Peyer's patch (tissue), 4 donors: ENCODE data around the gene MAML2. TPM values are rescaled to one million over a fixed set of nuclear protein-coding genes. Genes with fewer than 3 reads are reported as not detected.
A peak's percentile ranks its signal among the peaks of the same experiment; 100 is the strongest.

Source experiments
- DNase-seq, 3 donors: peaks; one replicate each; pipeline ENCODE4 v3.0.0-alpha.2; 2017 to 2019
- H3K27ac ChIP-seq, 4 donors: fragments of 200-600 bp; sonication (generic); one replicate each; pipeline ENCODE4 v1.5.1; 2016 to 2019
- H3K27me3 ChIP-seq, 2 donors: fragments of 200-600 bp; sonication (generic); one replicate each; pipeline ENCODE4 v1.5.1; 2019
- H3K36me3 ChIP-seq, 3 donors: fragments of 200-600 bp; sonication (generic); one replicate each; pipeline ENCODE4 v1.5.1; 2016 to 2019
- H3K4me1 ChIP-seq, 4 donors: fragments of 200-600 bp; sonication (generic); one replicate each; pipeline ENCODE4 v1.5.1; 2016 to 2019
- H3K4me3 ChIP-seq, 4 donors: fragments of 200-600 bp; sonication (generic); 1 replicate in 3 of 4; 2 replicates in 1 of 4; pipeline ENCODE4 v1.5.1; 2016 to 2019; ENCODE audit warnings: mild to moderate bottlenecking in 1 of 4
- H3K9me3 ChIP-seq, 4 donors: fragments of 200-600 bp; sonication (generic); one replicate each; pipeline ENCODE4 v1.5.1; 2016 to 2019; ENCODE audit warnings: mild to moderate bottlenecking in 1 of 4
- POLR2A ChIP-seq, 2 donors: fragments of 450-650 bp; IDR thresholded peaks; one replicate each; pipeline ENCODE4 v1.5.1; 2017; ENCODE audit warnings: antibody characterized with exemption in 2 of 2, mild to moderate bottlenecking in 2 of 2, moderate library complexity in 2 of 2
- total RNA-seq, 4 donors: library from RNA; depleted of rRNA; stranded (reverse); fragments of >200 nt; gene quantifications; one replicate each; pipeline ENCODE4 v1.1.0, GENCODE V29; 2016
- TF ChIP-seq, protein P1 (sequence below), 6 experiments: fragments of 450-650 bp in 4 of 6; fragments of 200-600 bp in 2 of 6; sonication (generic) in 1 of 6; IDR thresholded peaks; one replicate each; pipeline ENCODE4 v1.5.1; 2017 to 2019; ENCODE audit warnings: antibody characterized with exemption in 6 of 6, mild to moderate bottlenecking in 3 of 6, moderate library complexity in 1 of 6

MAML2 gene
- total RNA-seq, 4 donors from 2014 or later: 8.4 to 60.2 (median 22.7) TPM

DNA sequence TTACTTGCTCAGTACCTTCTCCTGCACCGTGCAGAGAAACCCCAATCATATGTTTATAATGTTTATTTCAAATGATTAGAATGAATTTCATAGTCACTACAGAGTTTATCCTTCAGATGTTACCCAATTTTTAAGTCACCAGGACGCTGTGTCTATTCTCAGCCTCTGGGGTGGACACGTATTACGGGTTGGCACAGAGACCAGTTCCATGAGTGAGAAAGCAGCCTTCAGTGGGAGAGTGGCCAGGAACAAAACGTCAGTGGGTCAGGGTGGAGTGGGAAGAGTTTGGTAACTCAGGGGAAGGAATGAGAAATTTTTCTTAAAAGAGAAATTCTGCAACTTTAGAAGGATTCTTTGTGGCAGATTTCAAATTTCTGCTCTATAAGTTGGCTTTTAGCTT, 342.0 kb downstream of the MAML2 start:
- Histone ChIP-seq H3K4me3 (no peak overlapping the region), H3K4me1 (peaks cover 0 to 4% (median 1%) of the 10 kb centered on the region in 4 donors), H3K27ac (peak overlapping the region; percentile 1 to 63 (median 48)), H3K9me3 (no peaks in the 10 kb centered on the region), H3K27me3 (no peaks in the 10 kb centered on the region), H3K36me3 (no peaks in the 10 kb centered on the region)
- DNase-seq: peak in 2 of 3 donors; percentile 22 to 77
- TF ChIP-seq POLR2A (IDR thresholded peaks at IDR 0.05): no peak
- TF ChIP-seq, protein P1, sequence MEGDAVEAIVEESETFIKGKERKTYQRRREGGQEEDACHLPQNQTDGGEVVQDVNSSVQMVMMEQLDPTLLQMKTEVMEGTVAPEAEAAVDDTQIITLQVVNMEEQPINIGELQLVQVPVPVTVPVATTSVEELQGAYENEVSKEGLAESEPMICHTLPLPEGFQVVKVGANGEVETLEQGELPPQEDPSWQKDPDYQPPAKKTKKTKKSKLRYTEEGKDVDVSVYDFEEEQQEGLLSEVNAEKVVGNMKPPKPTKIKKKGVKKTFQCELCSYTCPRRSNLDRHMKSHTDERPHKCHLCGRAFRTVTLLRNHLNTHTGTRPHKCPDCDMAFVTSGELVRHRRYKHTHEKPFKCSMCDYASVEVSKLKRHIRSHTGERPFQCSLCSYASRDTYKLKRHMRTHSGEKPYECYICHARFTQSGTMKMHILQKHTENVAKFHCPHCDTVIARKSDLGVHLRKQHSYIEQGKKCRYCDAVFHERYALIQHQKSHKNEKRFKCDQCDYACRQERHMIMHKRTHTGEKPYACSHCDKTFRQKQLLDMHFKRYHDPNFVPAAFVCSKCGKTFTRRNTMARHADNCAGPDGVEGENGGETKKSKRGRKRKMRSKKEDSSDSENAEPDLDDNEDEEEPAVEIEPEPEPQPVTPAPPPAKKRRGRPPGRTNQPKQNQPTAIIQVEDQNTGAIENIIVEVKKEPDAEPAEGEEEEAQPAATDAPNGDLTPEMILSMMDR (IDR thresholded peaks at IDR 0.05): no peak

DNA sequence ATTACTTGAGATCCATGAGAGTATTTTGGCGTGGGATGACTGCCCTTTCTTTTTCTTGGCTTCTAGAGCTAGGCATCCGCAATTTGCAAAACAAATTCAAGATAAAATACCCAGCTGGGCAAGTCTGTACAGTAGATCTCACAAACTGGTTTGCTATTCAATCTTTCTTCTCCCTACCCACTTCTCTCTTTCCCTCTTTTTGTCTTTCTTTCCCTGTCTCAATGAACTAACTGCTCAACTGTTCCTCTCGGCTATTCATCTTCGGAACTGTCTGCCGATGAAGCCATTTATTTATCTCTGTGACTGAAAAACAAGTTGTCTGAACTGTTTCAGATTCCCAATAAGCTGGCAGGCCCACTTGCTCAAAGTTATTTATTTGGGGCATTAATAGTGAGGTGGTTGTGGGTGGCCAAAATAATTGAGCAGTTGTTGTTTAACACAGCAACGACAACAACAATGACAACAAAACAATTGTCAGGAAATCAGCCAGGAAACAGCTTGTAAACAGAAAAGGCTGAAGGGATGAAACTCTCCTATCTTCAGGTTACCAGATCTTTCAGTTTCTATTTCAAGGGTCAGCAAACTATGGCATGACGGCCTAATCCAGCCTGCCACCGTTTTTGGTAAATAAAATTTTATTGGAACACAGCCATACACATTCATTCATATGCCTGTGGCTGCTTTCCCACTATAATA, 343.1 kb downstream of the MAML2 start:
- DNase-seq: no peak
- H3K27ac ChIP-seq: peak overlapping the region in 3 of 4 donors; percentile 36 to 63 (median 60)
- H3K4me1 ChIP-seq: peaks cover 0 to 4% (median 1%) of the 10 kb centered on the region in 4 donors
- no peak overlapping the region for H3K4me3 ChIP-seq
- TF ChIP-seq, protein P1 (IDR thresholded peaks at IDR 0.05): no peak
- no peak for TF ChIP-seq POLR2A (IDR thresholded peaks at IDR 0.05)
- no peaks in the 10 kb centered on the region for H3K36me3 ChIP-seq
- no peaks in the 10 kb centered on the region for H3K9me3 ChIP-seq
- H3K27me3 ChIP-seq: no peaks in the 10 kb centered on the region

DNA sequence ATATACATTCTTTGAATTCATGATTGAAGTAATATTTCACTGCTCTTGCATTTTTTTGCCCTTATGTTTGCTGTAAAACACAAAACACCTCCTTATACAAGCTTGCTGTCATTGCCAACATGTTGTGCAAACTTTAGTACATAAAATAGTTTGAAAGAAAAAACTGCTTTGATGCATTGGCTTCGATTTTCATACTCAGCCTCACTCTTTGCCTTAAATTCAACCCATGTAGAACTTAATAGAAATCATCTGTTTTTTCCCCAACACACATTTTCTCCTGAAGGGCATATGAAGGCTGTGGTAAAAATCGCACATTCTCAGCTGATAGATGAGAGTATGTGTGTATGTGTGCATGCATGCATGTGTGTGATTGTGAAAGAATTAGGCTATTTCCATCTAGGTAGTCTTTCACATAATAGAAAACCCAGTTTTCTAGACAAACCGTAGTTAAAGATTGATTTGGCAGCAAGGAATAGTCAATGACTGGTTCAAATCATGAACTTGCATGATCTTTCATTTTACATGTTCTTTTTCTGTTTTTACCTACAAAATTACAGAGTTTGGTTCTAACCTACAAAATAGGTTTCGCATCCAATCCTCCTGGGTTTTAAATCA, 346.3 kb downstream of the MAML2 start:
- Histone ChIP-seq H3K9me3 (no peaks in the 10 kb centered on the region), H3K4me3 (no peak overlapping the region), H3K27me3 (no peaks in the 10 kb centered on the region), H3K4me1 (peaks cover 0 to 4% (median 1%) of the 10 kb centered on the region in 4 donors), H3K27ac (no peak overlapping the region), H3K36me3 (no peaks in the 10 kb centered on the region)
- no peak for DNase-seq
- TF ChIP-seq, protein P1 (IDR thresholded peaks at IDR 0.05): no peak
- no peak for TF ChIP-seq POLR2A (IDR thresholded peaks at IDR 0.05)

DNA sequence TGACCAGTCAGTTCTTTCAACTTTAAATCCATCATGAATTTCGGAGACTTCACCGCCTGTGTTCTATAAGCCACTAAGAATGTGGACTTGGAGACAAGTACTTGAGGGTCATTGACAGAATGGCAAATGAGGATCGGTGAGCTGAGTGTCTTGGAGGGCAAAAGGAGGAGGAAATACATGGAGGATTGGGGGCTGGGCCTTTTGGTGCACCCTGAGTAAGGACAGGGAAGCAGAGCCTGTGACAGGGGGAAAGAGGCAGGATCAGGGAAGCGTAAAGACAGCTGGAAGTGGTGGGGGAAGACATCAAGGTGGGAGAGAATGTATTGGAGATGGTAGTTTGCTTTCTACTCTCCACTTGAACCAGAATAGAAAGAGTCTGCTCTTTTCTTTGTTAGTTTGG, 348.7 kb downstream of the MAML2 start:
- TF ChIP-seq, protein P1 (IDR thresholded peaks at IDR 0.05): no peak
- TF ChIP-seq POLR2A (IDR thresholded peaks at IDR 0.05): no peak

DNA sequence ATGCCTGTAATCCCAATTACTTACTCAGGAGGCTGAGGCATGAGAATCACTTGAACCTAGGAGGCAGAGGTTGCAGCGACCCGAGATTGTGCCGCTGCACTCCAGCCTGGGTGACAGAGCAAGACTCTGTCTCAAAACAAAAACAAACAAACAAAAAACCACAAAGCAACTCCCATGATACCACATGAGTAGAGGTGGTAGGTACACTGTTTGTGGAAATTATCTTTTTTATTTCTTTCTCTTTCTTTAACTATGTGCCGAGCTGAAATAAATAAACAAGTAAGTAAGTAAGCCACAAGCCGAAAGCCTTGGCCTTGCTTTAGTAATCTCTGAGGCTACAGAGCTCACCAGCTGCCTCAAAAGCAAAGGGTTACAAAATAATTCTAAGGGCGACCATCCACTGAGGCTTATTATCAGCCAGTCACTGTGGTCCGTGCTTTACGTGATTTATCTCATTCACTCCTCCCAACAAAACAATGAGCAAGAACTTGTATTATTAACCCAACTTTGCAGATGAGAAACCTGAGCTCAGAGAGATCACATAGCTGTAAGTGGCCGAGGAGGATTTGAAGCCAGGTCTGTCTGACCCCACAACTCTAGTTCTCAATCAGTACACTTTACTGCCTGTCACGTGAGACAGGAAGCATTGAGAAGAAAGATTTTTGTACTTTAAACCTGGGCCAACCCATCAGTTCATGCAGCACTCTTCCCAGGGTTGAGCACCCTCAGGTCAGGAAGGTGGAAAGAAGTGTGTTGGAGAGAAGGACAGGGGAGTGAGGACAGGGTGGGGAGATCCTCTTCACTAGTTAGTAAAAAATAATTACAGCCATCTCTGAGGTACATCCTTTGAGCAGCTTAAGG, 349.3 kb downstream of the MAML2 start:
- no peaks in the 10 kb centered on the region for H3K9me3 ChIP-seq
- H3K27ac ChIP-seq: no peak overlapping the region
- TF ChIP-seq POLR2A (IDR thresholded peaks at IDR 0.05): no peak
- TF ChIP-seq, protein P1 (IDR thresholded peaks at IDR 0.05): no peak
- no peak overlapping the region for H3K4me3 ChIP-seq
- no peaks in the 10 kb centered on the region for H3K27me3 ChIP-seq
- no peaks in the 10 kb centered on the region for H3K4me1 ChIP-seq
- DNase-seq: no peak
- peaks cover 0 to 10% (median 0%) of the 10 kb centered on the region in 3 donors for H3K36me3 ChIP-seq

More for the DNA sequence above, 348.7 kb downstream of the MAML2 start:
- Histone ChIP-seq H3K27me3 (no peaks in the 10 kb centered on the region), H3K4me3 (no peak overlapping the region), H3K27ac (no peak overlapping the region), H3K9me3 (no peaks in the 10 kb centered on the region), H3K36me3 (peaks cover 0 to 3% (median 0%) of the 10 kb centered on the region in 3 donors), H3K4me1 (no peaks in the 10 kb centered on the region)
- DNase-seq: no peak
